Stimulated activated CD4-positive, alpha-beta T cell treated with anti-CD3 and anti-CD28 coated beads, TNF-alpha, amount 100 ng/mL, for 4 hours (primary cell): ENCODE data around the gene SERPINA9.
"Not testable (repeated sequence)": the region's sequence is repeated elsewhere in the genome, so short reads cannot be mapped to it uniquely, and the experiment has no call there.

Experiments
- DNase-seq, 3 experiments: peaks; one replicate each; pipeline ENCODE4 v3.0.0-alpha.2; 2020; ENCODE audit warnings: low read depth in 3 of 3

The SERPINA9 gene

DNA sequence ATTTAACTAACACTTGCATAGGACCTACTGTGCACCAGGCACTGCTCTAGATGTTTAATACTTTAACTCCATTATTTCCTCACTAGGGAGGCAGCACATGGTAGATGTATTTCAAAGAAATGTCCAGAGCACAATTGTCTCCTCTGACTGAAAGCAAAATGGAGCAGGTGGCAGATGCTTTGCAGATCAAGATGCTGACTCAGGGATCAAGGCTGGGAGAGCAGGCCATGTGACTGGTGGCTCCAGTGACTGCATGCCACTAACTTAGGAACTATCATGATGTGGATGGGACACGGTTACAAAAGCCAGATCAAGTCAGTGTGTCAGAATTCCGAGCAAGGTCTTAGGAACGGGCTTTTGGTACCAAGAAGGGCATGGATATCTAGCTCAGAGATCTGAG, 51.6 kb downstream of the SERPINA9 start:
- DNase-seq = no peak

DNA sequence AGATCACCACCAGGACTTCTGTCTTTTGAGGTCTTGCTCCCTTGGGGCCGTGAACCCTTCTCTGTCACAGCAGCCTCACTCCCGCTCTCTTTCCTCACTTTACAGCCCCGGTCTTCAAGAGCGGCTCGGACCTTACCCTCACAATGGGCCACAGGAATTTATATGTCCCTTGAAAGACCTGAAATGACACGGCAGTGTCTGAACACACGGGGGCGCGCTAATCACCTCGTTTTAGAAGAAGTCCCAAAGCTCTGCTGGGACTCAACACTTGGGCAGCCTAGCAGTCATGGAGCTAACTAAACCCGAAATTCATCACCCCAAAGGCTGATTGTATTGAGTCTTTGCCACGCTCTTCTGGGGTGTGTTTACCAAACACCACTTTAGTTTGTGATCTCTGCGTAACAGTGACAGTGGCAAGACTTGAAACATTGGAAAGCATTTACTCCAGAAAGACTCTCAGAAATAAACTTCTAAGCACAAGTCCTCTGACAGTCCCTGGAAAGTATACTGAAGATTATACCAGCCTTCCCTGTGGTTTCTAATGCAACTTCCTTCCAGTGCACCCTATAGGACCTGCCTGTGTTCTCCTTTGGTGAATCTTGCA, 52.4 kb downstream of the SERPINA9 start:
- DNase-seq = peak in 1 of 3 experiments; percentile 19

DNA sequence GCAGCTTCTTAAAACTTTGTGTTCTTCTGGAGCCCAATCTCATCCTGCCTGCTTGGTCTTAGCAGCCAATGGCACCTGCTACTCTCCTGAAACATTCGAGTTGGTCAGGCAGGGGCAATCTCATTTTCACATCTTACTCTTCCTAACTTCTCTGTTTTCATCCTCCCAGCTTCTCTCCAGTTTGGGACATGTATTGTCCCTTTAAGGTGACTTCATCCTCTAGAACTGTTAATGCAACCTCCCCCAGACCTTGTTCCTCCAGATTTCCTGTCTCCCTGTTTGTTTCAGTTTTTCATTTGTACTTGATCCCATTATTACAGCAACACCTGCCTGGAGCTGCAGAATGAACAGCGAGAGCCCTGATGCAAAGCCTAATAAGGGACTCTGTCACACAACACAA, 54.7 kb downstream of the SERPINA9 start:
- DNase-seq = no peak

GRCh38 chr14:94417497-94418205, 58.3 kb downstream of the SERPINA9 start:
- DNase-seq = not testable (repeated sequence)
